Hematopoietic multipotent progenitor cell treated with erythropoietin and hydrocortisone succinate and interleukin-3 and kit ligand, for 6 days (in vitro differentiated cells): ENCODE measurements around the gene RPS14.
"Not testable (repeated sequence)": the region's sequence is repeated elsewhere in the genome, so short reads cannot be mapped to it uniquely, and the experiment has no call there.

Experiments used
- DNase-seq: peaks from one replicate; pipeline ENCODE4 v3.0.0-alpha.2; 2015

The RPS14 gene

DNA sequence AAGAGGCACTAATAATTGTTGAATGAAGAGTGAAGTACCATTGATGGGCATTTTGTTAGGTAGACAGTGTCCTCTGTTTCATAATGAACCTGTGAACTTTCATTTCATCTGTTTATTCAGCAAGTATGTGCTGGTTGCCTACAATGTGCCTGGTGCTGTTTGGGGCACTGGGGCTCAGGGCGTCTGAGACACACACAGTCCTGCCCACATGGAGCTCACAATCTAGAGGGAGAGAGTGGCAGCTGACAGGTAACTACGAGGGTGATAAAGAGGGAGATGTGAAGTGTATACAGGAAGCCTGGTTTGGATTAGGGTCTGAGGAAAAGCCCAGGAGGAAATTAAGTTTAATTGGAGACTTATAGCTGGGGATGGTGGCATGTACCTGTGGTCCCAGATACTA lies 29.9 kb upstream of the RPS14 start:
- no peak for DNase-seq

DNA sequence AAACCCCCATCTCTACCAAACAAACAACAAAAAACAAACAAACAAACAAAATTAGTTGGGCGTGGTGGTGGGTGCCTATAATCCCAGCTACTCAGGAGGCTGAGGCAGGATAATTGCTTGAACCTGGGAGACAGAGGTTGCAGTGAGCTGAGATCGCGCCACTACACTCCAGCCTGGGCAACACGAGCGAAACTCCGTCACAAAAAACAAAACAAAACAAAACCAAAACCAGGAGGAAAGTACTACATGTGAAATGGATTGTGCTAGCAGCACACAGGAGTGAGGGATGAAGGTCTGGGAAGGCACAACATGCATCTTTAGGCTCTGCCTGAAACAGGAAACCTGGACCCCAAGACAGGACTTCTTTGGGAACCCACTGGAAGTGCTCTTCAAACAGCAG lies 27.0 kb upstream of the RPS14 start:
- DNase-seq: not testable (repeated sequence)

DNA sequence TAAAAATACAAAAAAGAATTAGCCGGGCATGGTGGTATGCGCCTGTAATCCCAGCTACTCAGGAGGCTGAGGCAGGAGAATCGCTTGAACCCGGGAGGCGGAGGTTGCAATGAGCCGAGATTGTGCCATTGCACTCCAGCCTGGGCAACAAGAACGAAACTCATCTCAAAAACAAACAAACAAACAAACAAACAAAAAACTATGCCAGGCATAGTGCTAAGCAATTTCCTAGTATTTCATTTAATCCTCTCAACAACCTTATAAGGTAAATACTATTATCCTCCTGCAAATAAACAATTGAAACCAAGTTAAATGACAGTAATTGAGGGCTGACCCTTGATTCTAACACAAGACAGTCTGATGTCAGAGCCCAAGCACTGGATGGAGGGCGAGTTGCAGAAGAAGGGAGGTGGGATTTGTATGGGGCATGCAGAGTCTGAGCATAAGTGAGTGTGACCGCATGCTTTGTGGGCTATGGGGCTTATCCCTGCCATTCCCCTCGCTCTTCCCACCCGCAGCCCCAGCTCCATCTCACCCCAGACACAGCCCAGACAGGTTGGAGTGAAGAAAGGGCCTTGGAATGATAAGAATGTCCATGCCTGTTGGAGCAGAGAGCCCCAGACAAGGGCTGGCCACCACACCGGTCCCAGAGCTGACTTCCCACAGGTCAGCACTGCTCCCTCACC lies 24.3 kb upstream of the RPS14 start:
- DNase-seq: no peak

DNA sequence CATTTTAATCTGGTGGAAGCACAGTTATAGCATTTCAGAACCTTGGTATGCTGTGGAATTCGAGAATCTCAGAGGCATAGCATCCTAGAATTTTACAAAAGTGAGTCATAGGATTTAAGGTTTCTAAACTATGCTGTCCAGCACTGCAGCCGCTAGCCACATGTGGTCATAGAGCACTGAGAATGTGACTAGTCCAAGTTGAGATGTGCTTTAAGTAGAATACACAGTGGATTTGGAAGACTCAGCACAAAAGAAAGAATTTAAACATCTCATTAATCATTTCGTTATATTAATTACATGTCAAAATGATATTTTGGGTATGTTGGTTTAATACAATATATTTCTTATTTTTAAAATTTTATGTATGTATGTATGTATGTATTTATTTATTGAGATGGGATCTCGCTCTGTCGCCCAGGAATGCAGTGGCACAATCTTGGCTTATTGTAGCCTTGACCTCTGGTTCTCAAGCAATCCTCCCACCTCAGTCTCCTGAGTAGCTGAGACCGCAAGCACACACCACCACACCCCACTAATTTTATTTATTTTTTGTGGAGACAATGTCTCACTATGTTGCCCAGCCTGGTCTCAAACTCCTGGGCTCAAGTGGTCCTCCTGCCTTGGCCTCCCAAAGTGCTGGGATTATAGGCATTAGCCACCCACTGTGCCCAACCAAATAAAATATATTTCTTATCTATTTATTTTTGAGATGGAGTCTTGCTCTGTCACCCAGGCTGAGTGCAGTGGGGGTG lies 20.4 kb upstream of the RPS14 start:
- DNase-seq: no peak

DNA sequence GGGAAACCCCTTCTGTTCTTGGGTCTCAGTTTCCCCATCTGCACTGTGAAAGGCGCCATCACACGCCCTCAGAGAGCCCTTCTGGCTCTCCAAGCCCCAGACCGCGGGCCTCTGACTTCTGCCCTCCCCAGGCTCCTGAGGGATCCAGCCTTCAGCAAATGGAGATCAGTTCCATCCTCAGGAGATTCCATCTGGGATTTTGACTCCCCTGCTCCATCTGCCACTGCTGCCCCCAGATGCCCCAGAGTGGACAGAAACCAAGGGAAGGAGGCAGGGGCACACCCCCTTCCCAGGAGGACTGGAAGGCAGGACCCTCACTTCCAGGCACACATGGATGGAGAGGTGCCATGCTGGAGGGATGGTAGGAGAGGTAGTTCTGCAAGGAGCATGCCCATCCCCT lies 18.7 kb upstream of the RPS14 start:
- no peak for DNase-seq

DNA sequence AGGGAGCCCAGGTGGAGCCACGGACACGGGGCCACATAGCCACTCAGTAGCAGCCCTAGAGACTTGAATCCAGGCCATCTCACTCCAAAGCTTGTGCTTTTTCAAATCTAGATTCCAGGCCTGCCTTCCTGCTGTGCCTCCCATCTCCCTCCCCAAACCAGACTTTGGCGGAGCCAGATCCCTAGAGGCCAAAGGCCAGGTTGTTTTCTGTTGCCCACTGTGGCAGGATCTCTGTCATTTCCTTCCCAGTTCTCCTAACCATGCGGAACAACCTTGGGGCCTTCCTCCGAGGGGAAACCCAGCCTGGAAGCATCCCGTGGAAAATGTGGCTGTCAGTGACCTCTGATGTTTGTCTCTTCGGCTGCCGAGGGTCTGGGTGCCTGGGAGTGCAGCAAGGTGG lies 16.4 kb upstream of the RPS14 start:
- DNase-seq: no peak

DNA sequence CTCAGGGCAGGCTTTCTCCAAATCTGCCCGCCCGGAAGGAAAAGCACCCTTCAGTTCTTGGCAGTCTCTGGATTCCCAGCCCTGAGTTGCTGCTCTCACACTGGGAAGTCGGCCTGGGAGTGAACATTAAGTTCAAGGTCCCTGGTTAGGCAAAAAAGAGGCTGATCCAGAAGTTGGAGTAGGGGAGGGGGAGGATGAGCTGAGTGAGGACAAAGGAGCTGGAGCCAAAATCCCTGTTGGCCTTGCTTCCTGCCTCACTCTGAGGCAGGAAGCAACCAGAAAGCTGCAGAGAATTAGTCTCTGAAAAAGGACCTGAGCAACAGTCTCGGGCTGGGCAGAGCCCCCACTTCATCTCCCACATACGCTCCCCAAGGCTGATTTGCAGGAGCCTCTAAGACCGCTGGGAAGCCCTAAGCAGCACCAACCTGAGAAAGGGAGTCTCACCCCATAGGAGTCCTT lies 15.0 kb upstream of the RPS14 start:
- DNase-seq: no peak

DNA sequence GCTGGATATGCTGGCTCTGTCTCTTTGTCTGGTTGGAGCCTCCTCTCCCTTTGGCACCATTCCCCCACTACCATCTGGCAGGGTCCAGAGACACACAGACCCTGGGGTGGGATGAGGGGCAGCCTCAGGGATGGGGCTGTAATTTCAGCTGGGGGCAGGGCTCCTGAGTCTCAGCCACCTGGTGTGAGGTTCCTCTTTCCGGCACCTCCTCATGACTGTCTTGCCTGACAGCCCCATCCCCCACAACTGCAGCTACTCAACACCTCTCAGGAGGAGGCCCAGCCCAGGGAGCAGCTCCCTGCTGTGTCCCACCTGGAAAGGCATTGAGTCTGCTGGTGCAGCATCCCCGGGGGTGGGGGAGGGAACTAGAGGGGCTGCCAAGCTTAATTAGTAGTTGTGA lies 11.7 kb upstream of the RPS14 start:
- peak; percentile 48 for DNase-seq

DNA sequence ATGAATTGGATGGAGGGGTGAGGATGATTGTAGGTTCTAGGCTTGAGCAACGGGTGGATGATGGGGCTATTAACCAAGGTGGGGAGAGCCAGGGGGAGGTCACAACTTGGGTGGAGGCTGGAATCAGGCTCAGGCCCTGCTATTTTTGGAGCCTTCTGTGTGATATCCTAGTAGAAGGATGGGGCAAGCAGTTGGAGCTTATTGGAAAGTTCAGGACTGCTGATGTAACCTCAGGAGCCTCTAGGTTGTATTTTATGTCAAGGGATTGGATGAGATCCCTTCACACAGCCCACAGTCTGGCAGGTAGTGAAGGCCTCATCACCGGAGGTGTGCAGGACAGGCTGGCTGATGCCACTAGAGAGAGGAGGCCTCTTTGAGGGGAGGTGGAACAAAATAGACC lies 11.2 kb upstream of the RPS14 start:
- no peak for DNase-seq

DNA sequence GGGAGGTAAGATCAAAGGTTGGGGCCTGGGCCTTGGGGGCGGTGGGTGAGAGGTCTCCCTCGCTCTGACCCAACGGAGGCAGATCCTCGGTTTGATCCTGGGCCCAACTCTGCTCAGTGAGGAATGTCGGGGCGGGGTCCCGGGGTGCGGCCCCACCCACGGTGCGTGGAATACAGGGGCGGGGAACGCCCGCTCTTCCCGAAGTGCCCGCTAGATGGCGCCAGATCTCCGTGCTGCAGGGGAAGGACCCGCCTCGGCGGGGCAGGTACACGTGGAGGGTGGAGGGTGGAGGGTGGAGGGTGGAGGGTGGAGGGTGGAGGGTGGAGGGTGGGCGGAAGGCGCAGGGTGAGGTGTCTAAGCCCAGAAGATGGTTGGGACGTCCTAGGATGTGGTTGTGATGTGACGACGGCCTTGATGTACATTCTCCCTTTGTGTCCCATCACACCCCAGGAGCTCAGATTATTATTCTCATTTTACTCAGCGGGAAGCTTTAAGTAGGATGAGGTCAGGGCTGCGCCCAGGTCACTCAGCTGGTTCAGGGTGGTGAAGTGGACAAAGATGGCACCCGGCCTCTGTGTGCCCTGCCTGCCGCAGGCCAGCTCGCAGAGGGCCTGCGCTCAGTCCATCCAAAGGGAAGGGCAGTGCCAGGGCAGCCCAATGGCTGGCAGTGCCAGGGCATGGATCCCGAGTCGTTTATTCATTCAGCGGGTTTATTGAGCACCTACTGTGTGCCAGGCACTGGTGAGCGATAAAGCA lies 9.4 kb upstream of the RPS14 start:
- DNase-seq: peak; percentile 65

DNA sequence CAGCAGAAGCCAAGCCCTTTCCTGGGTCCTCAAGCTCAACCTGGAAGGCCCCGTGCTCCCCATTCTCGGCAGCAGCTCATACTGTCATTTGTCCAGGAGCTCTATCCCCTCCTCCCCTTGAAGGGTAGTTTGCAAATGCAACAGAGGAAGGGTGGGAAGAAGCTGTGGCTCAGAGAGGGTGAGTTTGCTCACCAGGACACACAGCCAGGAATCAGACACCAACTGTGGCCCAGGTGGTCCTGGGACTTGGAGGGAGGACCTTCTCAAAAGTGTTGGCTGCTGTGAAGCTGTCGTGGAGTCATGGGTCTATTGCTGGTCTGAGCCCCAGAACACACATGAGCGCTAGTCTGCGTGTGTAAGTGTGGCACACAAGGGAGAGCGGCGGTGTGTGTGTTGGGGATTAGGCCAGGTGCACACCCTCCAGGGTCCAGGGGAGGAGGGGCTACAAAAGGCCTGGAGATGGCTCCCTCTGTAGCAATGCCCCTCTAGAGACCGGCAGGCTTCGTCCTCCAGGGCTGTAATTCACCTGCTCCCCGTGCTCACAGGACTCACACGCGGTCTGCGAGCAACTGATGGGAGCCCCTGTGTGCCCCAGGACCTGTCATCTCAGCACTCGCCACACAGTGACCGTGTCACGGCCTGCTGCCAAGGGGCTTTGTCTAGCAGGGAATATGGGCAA lies 8.2 kb upstream of the RPS14 start:
- DNase-seq: no peak

DNA sequence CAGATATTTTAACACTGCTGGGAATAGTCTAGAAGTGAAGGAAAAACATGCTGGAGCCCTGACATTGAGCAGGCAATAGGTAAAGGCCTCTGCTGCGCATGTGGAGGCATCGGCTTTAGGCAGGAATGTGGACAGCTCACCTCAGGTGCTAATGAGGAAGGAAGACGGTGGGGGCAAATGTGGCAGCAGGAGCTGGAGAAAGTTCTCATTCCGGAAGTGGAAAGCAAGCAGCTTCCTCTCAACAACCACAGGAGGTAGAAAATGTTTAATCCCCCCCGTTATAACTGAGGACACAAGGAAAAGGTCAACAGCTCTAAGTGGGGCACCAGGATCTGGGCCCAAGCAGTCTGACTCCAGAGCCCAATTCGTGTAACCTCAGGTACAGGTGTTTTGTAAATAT lies 7.6 kb upstream of the RPS14 start:
- no peak for DNase-seq

DNA sequence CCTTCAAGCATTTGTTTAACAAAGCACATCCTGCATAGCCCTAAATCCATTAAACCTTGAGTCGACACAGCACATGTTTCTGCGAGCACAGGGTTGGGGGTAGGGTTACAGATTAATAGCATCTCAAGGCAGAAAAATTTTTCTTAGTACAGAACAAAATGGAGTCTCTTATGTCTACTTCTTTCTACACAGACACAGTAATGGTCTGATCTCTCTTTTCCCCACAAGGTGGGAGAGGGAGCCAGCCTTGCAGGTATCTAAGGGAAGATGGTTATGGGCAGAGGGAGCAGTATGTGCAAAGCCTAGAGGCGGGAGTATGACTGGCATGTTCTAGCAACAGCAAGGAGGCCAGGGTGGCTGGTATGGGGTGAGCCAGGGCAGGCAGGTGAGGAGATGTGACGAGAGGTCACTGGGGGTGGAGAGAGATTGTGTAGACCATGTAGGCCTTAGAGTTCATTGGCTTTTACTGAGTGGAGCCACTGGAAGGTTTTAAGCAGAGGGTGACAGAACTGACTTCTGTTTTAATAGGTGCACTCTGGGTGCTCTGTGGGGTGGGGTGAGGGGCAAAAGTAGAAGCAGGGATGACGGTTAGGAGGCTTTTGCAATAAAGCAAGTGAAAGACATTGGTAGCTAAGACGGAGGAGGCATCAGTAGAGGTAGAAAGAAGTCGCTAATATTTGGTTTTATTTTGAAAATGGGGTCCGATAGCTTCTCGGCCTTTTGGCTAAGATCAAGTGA lies 5.1 kb upstream of the RPS14 start:
- DNase-seq: no peak

DNA sequence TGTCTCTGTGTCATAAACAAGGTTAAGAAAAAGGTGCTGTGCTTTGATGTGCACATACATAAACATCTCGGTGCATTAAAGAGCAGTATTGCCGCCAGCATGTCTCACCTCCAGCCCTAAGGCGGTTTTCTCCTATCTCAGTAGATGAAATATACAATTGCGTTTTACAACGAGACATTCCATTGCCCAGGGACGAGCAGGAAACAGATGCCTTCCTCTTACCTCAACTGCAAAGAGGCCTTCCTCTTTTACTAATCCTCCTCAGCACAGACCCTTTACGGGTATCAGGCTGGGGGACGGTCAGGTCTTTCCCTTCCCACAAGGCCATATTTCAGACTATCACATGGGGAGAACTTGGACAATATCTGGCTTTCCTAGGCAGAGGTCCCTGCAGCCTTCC lies 4.5 kb upstream of the RPS14 start:
- peak; percentile 22 for DNase-seq

DNA sequence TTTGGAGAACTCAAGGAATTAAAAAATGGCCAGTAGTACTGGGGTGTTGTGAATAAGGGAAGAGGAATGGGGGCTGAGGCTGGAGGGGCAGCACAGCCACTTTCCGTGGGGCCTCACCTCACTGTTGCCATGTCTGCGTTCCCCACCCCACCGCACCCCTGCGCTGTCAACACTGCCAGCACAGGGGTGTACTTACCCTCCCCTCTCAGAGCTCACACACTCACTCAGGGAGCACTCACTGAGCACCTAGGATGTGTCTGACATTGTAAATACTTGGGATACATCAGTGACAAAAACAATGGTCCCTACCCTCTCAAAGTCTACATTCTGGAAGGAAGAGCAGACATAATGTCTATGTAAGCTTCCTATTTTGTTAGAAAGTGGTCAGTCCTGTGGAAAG lies 3.4 kb upstream of the RPS14 start:
- DNase-seq: no peak

DNA sequence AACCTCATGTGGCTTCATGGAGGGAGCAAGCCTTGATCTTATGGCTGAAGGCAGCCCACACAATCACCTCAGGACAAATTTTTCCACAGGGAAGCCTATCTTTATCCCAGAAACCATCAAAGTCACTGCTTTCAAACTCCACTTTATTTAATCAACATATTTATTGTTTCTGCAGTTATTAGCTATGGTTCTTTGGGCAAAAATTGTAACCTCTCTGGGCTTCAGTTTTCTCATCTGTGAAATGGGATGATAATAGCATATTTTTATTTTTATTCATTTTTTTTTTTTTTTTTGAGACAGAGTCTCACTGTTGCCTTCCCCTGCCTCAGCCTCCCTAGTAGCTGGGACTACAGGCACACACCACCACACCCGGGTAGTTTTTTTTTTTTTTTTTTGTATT lies 2.1 kb upstream of the RPS14 start:
- DNase-seq: no peak

DNA sequence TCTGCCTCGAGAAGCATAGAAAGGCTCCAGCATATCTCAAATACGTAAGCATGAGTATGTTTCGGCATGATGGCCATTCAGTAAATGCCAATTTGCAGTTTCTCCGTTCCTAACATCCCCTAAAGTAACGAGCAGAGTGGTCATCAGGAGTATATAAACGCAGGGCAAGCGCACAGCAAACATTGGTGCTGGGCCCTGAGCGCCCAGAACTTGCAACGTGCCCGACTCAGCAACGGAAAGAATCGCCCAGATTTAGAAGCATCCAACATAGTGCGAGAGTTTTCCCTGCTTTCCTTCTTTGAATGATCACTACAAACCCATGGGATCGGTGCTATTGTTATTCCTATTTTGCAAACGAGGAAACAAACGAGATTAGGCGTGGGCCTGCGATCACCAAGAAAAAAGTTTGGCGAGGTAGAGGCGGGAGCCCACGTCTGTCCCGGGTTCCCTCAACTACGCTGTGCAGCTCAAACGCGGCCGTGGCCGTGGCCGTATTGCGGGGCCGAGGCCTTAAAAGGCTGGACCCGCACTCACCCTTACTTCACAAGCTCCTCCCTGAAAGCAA lies 505 bp downstream of the RPS14 start:
- DNase-seq: peak; percentile 53

DNA sequence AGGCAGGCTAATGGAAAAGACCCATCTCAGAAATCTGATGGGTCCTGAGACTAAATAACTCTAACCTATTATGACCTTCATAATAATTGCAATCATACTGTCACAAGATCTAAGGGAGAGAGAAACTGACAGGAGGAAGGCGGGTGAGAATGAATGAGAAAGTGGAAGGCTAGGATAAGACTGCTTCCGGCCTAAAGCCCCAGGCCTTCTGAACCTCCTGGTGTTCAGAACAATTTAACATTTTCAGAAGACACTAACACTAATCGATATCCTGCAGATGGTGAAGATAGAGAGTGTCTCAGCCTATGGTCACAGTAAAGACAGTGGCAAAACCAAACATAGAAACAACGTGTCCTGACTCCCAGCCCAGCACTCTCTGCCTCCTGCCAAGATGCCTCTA lies 1.2 kb downstream of the RPS14 start:
- DNase-seq: peak; percentile 48

DNA sequence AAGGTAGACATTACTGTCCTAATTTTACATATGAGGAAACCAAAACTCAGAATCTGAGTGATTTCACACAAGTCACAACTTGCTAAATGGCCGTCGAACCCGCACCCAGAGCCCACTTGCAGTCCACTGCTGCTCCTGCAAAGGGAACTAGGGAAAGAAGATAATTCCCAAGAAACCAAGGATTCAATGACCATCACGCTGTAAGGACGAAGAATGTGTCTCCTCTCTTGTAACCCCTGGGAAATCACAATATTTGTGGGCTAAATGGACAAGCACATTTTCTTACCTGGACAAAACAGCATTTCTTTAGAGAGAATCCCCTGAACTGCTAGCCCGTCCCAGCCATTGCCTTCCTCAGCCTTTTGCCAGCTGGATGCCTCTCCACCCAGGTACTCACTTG lies 2.4 kb downstream of the RPS14 start:
- no peak for DNase-seq

DNA sequence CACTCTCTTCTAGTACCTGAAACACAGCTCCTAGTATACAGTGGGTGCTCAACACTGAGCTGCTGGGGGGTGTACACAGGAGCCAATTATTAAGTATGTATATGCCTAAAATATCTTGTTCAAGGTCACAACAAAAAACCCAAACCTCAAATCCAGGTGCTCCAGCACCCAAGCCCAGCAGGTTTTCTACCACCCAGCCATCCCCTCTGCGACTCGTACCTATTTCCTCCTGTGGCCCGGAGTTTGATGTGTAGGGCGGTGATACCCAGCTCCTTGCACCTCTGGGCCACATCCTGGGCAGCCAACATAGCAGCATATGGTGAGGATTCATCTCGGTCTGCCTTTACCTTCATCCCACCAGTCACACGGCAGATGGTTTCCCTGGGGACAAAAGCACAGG lies 3.0 kb downstream of the RPS14 start:
- no peak for DNase-seq

DNA sequence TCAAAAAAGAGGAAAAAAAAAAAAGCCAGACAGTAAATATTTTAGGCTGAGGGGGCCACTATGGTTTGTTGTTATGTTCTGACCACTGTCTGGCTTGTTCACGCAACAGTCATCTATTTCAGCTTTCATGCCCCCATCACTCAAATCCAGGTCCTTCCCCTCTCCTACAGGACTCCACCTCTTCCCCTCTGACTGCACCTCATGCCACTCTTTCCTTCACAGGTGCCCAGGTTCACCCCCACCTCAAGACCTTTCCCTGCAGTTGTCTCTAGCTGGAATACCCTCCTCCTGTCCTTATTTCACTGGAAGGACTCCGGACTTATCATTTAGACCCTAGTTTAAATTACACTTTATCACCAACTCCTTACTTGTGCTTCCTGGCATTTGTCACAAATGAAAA lies 3.5 kb downstream of the RPS14 start:
- DNase-seq: no peak

DNA sequence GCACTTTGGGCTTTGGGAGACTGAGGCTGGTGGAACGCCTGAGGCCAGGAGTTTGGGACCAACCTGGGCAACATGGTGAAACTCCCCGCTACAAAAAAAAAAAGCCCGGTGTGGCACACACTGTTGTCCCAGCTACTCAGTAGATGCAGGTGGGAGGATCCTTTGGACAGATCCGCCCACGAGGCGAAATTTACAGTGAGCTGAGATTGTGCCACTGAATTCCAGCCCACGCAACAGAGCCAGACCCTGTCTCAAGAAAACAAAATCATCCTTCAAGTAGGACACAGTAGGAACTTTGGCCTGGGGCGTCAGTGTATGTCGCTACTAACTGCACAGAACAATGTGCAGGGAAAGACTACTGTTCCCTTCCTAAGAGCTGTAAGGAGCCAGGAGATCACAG lies 4.8 kb downstream of the RPS14 start:
- no peak for DNase-seq
